Keratinocyte (primary cell): ENCODE data around the gene CREB5. TPM values are rescaled to one million over a fixed set of nuclear protein-coding genes. Genes with fewer than 3 reads are reported as not detected.

Experiments used
- DNase-seq: peaks from one replicate; pipeline ENCODE4 v3.0.0-alpha.2; 2011; ENCODE audit warnings: low read depth, missing footprints, low spot score
- FAIRE-seq: peaks from 2 replicates; lab custom pipeline; 2011; peaks lifted over from hg19 to GRCh38; lab: Jason Lieb, UNC
- H2AFZ ChIP-seq: 2 replicates; pipeline ENCODE4 v1.6.0; 2012; ENCODE audit warnings: low read length, control low read depth, inconsistent platforms; ENCODE audit not compliant: control insufficient read depth
- H3K27ac ChIP-seq: 2 replicates; pipeline ENCODE4 v1.5.1; 2011; ENCODE audit warnings: low read length; ENCODE audit not compliant: control insufficient read depth, insufficient read depth
- H3K27me3 ChIP-seq: 3 replicates; pipeline ENCODE4 v1.6.0; 2011; ENCODE audit warnings: low read length; ENCODE audit not compliant: control insufficient read depth, insufficient read depth; ENCODE audit errors: extremely low read depth
- H3K36me3 ChIP-seq, 2 experiments: 2 replicates in 1 of 2; 3 replicates in 1 of 2; pipeline ENCODE4 v1.5.1; 2011; ENCODE audit warnings: low read length in 2 of 2, mild to moderate bottlenecking in 1 of 2; ENCODE audit not compliant: control insufficient read depth in 2 of 2, insufficient read depth in 2 of 2; ENCODE audit errors: extremely low read depth in 1 of 2
- H3K4me1 ChIP-seq: 3 replicates; pipeline ENCODE4 v1.5.1; 2011; ENCODE audit warnings: low read length; ENCODE audit not compliant: control insufficient read depth, insufficient read depth; ENCODE audit errors: extremely low read depth
- H3K4me2 ChIP-seq: 3 replicates; pipeline ENCODE4 v1.6.0; 2011; ENCODE audit warnings: low read depth, low read length; ENCODE audit not compliant: control insufficient read depth, insufficient read depth; ENCODE audit errors: extremely low read depth
- H3K4me3 ChIP-seq, 3 experiments: fragments of 200-600 bp in 1 of 3; sonication (generic) in 1 of 3; 2 replicates in 2 of 3; 3 replicates in 1 of 3; pipeline ENCODE4 v1.5.1; 2011 to 2016; ENCODE audit warnings: low read length in 3 of 3, mild to moderate bottlenecking in 3 of 3, control low read depth in 2 of 3, inconsistent platforms in 1 of 3, low read depth in 1 of 3, mixed read lengths in 1 of 3, mixed run types in 1 of 3, moderate library complexity in 1 of 3; ENCODE audit not compliant: control insufficient read depth in 2 of 3, insufficient read depth in 2 of 3; ENCODE audit errors: extremely low read depth in 1 of 3
- H3K79me2 ChIP-seq: 2 replicates; pipeline ENCODE4 v1.6.0; 2012; ENCODE audit warnings: low read length; ENCODE audit not compliant: control insufficient read depth, insufficient read depth
- H3K9ac ChIP-seq: 3 replicates; pipeline ENCODE4 v1.6.0; 2011; ENCODE audit warnings: low read length; ENCODE audit not compliant: control insufficient read depth, insufficient read depth; ENCODE audit errors: extremely low read depth
- H3K9me1 ChIP-seq: 3 replicates; pipeline ENCODE4 v1.6.0; 2011; ENCODE audit warnings: low read length; ENCODE audit not compliant: control insufficient read depth, insufficient read depth; ENCODE audit errors: extremely low read depth
- H3K9me3 ChIP-seq: 2 replicates; pipeline ENCODE4 v1.5.1; 2012; ENCODE audit warnings: low read depth, low read length; ENCODE audit not compliant: control insufficient read depth
- H4K20me1 ChIP-seq: 3 replicates; pipeline ENCODE4 v1.6.0; 2011; ENCODE audit warnings: low read length; ENCODE audit not compliant: control insufficient read depth, insufficient read depth; ENCODE audit errors: extremely low read depth
- CTCF ChIP-seq, 3 experiments: IDR thresholded peaks in 1 of 3; conservative IDR thresholded peaks in 1 of 3; optimal IDR thresholded peaks in 1 of 3; 2 replicates in 2 of 3; 3 replicates in 1 of 3; pipeline versions ENCODE3 to v1.5.1; 2011; ENCODE audit warnings: low read length in 3 of 3, mild to moderate bottlenecking in 3 of 3, moderate library complexity in 2 of 3, control low read depth in 1 of 3, inconsistent platforms in 1 of 3; ENCODE audit not compliant: insufficient read depth in 2 of 3; ENCODE audit errors: extremely low read depth in 1 of 3
- EZH2 ChIP-seq: IDR thresholded peaks from one replicate; pipeline ENCODE4 v1.6.1; 2012; ENCODE audit warnings: inconsistent platforms, mild to moderate bottlenecking, low read length, moderate library complexity
- dilution Hi-C: fragments of 300-500 bp; cut with MboI; formaldehyde crosslinking; loops from one replicate; pipeline ENCODE4 v1.7.0; 2020; ENCODE audit warnings: low sequenced_read_pairs; ENCODE audit not compliant: extremely low pct_ligation_motif_present
- polyA plus RNA-seq, 5 experiments: library from polyadenylated mRNA; depleted of rRNA in 3 of 5; stranded (reverse) in 3 of 5; stranded (forward) in 1 of 5; unstranded in 1 of 5; fragments of >200 nt; gene quantifications; 1 replicate in 1 of 5; 2 replicates in 3 of 5; 3 replicates in 1 of 5; pipeline versions ENCODE4 v1.2.1 to v1.2.3, GENCODE V29; 2011 to 2012; ENCODE audit warnings: missing spikeins in 2 of 5, low read depth in 1 of 5, low replicate concordance in 1 of 5

CREB5 gene
- polyA plus RNA-seq, 1 donor (not counting 4 experiments of a cell fraction or from before 2014, with no cell fraction given), result 7.9 TPM

- Histone ChIP-seq H3K9ac (no peak overlapping the region), H4K20me1 (no peaks in the 10 kb centered on the region), H3K4me2 (no peak overlapping the region), H3K9me3 (no peaks in the 10 kb centered on the region), H3K4me1 (no peaks in the 10 kb centered on the region), H3K79me2 (no peaks in the 10 kb centered on the region), H3K36me3 (peaks cover 0 to 7% of the 10 kb centered on the region in 2 experiments), H3K27ac (no peak overlapping the region), H2AFZ (no peak overlapping the region), H3K9me1 (no peaks in the 10 kb centered on the region), H3K27me3 (no peaks in the 10 kb centered on the region), H3K4me3 (no peak overlapping the region)
- dilution Hi-C loops, result no loop called here
- TF ChIP-seq CTCF (optimal IDR thresholded peaks at IDR 0.05 in 1 of 3, IDR thresholded peaks at IDR 0.05 in 1 of 3, conservative IDR thresholded peaks at IDR 0.05 in 1 of 3; ENCODE audit: extremely low read depth in 1 of 3, insufficient read depth in 2 of 3, low read length in 3 of 3), result no peak
- no peak for TF ChIP-seq EZH2
- DNase-seq (no peak), FAIRE-seq (no peak)
These were observed 305.2 kb downstream of the CREB5 start for GRCh38 chr7:28717445-28718054.

DNA sequence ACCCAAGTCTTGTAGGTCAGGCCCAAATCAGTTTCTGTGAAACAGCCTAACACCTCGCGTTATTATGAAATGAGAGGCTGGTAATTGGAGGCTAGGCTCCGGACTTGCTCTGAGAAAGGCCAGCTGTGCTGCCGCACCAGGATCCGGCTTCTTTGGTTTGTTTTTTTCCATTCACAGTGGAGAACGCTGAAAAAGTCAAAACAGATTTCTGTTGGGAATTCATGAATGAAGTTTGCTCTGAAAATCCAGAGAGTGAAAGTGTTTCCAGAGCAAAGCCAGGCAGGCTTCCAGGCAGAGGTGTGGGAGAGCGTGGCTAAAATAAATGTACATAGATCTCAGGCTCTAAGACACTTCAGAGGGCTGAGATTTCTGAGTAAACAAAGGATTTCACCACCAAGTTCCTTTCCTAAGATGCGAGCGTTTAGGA lies 305.8 kb downstream of the CREB5 start:
- Histone ChIP-seq H3K9me1 (no peaks in the 10 kb centered on the region), H3K36me3 (peaks cover 0 to 7% of the 10 kb centered on the region in 2 experiments)
- dilution Hi-C loops, result no loop called here

More for the DNA sequence above, 305.8 kb downstream of the CREB5 start:
- TF ChIP-seq EZH2 (no peak), CTCF (optimal IDR thresholded peaks at IDR 0.05 in 1 of 3, IDR thresholded peaks at IDR 0.05 in 1 of 3, conservative IDR thresholded peaks at IDR 0.05 in 1 of 3; ENCODE audit: extremely low read depth in 1 of 3, insufficient read depth in 2 of 3, low read length in 3 of 3) (no peak)
- Histone ChIP-seq H3K4me3 (no peak overlapping the region), H3K4me1 (no peaks in the 10 kb centered on the region), H3K4me2 (no peak overlapping the region), H3K9ac (no peak overlapping the region), H3K9me3 (no peaks in the 10 kb centered on the region), H3K79me2 (no peaks in the 10 kb centered on the region), H3K27ac (no peak overlapping the region), H2AFZ (no peak overlapping the region), H4K20me1 (no peaks in the 10 kb centered on the region), H3K27me3 (no peaks in the 10 kb centered on the region)
- DNase-seq (no peak), FAIRE-seq (no peak)
